C4-2B (cell line): ENCODE data around the gene SCAP.

Experiments used
- CTCF ChIP-seq: fragments of 450-650 bp; conservative IDR thresholded peaks from 2 replicates; pipeline ENCODE4 v1.5.1; 2017; ENCODE audit warnings: mild to moderate bottlenecking
- ZFX ChIP-seq: fragments of 450-650 bp; IDR thresholded peaks from 2 replicates; pipeline ENCODE4 v1.6.1; 2017

GRCh38 chr3:47405820-47406761, 69.7 kb downstream of the SCAP start:
- no peak for TF ChIP-seq CTCF
- TF ChIP-seq ZFX, result no peak
